ENCODE results near the gene MGAT4A.

The MGAT4A gene

DNA sequence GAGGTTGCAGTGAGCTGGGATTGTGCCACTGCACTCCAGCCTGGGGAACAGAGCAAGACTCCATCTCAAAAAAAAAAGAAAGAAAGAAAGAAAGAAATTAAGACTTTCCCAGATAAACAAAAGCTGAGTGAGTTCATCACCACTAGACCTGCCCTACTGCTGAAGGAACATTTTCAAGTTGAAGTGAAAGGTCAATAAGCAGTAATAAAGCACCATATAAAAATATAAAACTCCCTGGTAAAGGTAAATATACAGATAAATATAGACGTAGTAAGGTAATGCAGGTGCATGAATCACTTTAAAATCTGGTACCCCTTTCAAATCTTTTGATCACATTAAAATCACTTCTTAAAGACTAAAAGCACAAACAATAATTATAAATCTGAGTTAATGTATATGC is 79.9 kb downstream of the MGAT4A start:
- no peak for DNase-seq

- no peak for DNase-seq
Measured at GRCh38 chr2:98649992-98650375, 80.9 kb downstream of the MGAT4A start.

DNA sequence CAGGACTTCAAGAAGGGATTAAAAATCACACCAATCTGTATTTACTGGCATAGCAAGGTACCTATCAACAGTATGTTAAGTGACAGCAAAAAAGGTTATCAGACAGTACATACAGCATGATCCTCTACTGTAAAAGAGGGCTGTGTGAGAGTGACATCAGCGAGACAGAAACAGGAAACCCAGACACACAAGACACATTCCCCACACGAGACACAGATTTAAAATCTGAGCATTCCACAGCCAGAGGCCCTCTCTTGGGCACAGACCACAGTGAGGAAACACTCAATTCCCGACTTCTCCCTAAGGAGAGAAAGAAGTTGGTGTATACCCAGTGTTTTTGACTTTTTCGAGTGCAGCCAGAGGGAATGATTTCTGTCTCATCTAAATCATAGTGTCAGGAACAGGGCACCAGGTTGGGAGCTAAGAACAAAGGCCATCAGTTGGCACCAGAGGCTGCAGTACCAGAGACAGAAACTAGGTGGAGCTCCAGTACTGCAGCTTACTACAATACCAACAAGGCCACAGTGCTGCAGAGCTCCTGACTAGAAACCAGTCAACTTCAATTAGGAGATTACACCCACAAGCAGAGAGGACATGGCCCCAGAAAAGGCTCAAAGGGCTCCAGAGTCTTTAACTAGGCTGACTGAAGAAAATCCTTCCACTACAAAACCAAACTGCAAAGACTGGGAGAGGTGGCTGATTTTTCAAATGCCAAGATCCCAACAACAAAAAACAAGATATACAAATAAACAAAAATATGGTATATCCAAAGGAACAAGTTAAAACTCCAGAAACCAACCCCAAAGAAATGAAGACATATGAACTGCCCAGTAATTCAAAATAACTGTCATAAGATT is 81.6 kb downstream of the MGAT4A start:
- DNase-seq = peak; percentile 95

- no peak for DNase-seq
Measured at GRCh38 chr2:98648451-98648850, 82.5 kb downstream of the MGAT4A start.

DNA sequence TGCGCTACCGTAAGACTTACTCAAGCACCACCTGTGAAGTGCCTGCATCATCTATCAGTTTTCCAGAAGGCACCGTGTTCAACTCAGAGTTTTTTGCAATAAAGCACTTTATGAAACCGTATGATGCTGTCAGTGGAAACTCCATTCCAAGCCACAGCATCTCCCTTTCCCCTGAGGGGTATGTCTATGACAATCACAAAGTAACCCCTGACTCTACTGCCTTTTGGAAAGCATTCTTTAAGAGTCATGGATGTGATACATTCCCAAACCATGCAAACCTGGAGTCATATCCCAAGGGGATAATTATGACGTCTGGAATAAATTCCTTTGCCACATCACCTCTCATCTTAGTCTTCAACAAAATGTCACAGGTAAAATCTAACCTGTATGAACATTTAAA is 83.3 kb downstream of the MGAT4A start:
- no peak for DNase-seq

- no peak for DNase-seq
Measured at GRCh38 chr2:98643496-98644100, 87.3 kb downstream of the MGAT4A start.

DNA sequence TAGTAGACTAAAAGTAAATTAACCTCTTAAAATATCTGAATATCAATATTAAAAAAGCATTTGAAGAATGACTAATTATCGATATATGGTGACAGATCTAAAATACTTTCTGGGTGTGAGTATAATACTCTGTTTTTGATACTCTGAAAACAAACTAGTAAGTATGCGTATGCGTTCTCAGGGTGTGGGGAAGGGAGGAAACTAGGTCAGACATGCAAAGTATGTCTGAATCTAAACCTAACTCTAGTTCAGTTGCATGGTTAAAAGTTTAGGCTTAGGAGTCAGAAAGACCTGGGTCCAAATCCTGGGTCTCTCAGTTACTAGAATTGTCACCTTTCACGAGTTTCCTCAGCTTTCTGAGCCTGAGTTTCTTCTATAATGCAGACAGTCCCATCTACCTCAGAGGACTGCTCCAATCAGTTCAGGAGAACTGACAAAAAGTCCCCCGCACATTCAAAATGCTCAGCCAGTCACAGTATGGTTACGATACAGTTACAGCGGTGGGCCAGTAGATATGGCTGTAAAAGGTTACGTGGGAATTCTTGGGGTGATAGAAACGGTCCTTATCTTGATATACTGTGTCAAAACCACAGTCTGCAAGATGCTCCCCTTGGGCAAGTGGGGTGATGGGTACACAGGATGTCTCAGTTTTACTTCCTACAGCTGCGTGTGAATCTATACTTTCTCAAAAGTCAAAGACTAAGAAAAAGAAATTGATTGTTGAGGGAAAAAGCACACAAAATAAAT is 93.4 kb downstream of the MGAT4A start:
- no peak for DNase-seq

GRCh38 chr2:98634406-98635092 is 96.4 kb downstream of the MGAT4A start:
- no peak for DNase-seq

DNA sequence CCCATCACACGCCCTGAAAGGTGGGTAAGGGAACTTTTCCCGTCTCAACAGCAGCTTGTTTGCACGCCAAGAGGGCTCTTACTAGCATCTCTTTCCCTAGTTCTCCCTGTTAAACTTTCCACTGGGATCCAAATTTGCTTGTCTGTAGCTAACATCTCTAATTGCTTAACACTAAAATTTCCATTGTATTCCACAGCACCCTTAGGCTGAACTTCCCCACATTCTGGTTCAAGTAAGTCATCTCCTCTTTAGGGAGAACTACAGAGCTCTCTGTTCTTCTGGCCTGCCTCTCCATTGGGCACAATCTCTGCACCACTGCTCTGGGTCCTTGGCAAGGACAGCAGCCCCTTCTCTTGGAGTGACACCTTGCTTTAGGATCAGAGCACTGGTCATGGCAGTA is 98.6 kb downstream of the MGAT4A start:
- DNase-seq = no peak

DNA sequence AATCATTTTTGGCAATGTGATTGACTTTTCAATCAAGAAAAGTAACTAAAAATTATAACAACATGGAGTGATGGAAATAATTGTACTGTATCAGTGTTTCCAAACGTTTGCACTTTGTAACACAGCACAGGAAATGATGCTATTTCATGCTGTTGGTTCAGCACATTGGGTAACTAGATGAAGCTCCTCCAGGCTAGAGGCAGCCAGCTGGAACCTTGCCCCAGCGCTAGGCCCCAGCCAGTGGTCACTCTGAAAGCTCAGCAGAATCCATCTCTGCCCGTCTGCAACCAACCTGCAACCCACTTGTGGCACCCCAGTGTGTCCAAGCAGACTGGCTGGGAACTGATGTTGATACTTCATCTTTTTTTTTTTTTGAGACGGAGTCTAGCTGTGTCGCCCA is 107.3 kb downstream of the MGAT4A start:
- no peak for DNase-seq

GRCh38 chr2:98617149-98617548 is 113.8 kb downstream of the MGAT4A start:
- no peak for DNase-seq

- no peak for DNase-seq
Measured at GRCh38 chr2:98615481-98615880, 115.5 kb downstream of the MGAT4A start.

- DNase-seq = no peak
Measured at GRCh38 chr2:98614024-98614739, 116.8 kb downstream of the MGAT4A start.

- DNase-seq = no peak
Measured at GRCh38 chr2:98608962-98609604, 121.8 kb downstream of the MGAT4A start.

- peak; percentile 97 for DNase-seq
Measured at GRCh38 chr2:98608116-98608961, 122.6 kb downstream of the MGAT4A start, which contains the start of the genes COA5 and UNC50. COA5 (minus strand) TSS chr2:98608512; CDS start chr2:98608405, 107 bp downstream. UNC50 (plus strand) TSS chr2:98608589; CDS start chr2:98609760, 1,171 bp downstream.

DNA sequence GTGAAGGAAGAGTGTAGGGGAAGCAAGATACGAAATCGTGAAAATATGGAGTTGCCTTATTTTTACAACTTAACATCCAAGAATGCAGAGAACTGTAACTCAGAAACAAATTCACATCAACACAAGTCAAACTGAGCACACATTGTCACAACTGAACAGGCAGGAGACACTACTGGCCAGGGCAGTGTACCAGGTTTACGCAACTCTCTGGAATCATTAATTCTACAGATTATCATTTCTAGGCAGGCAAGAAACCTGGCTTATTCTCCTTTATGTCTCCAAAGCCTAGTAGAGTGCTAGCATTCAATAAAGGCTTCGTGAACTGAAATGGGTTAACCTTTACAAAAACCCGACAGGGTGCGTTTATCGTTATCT is 123.2 kb downstream of the MGAT4A start:
- no peak for DNase-seq

GRCh38 chr2:98607104-98607503 is 123.8 kb downstream of the MGAT4A start:
- no peak for DNase-seq

DNA sequence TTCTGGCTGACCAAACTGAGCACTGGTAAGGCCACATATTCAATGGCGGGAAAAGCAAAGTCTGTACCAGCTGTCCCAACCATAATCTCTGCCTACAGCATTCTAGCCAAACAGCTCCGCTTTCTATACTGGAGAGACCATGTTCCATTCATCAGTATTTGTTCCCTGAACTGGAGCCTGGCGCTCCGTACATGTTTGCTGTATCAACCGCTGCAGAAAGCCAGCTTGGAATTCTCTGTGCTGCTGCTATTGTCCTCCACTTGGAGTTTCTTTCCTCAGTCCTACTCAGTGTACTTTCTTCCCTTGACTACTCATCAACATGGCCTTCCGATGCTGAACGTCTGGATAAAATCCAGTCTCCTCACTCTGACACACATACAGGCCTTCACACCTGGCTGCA is 124.5 kb downstream of the MGAT4A start:
- DNase-seq = no peak

- DNase-seq = no peak
Measured at GRCh38 chr2:98605076-98605475, 125.9 kb downstream of the MGAT4A start.

GRCh38 chr2:98604547-98604946 is 126.4 kb downstream of the MGAT4A start:
- DNase-seq = no peak

Data from eye (tissue), 1 donor.